Gastrocnemius medialis (tissue), 4 donors: ENCODE measurements around the gene ATG2A.

Experiments used
- CTCF ChIP-seq, 5 experiments: fragments of 450-650 bp in 3 of 5; fragments of 200-600 bp in 2 of 5; sonication (generic) in 2 of 5; IDR thresholded peaks in 4 of 5; conservative IDR thresholded peaks in 1 of 5; 1 replicate in 4 of 5; 2 replicates in 1 of 5; pipeline ENCODE4 v1.5.1; 2016 to 2019; ENCODE audit warnings: antibody characterized with exemption in 5 of 5, mild to moderate bottlenecking in 3 of 5, moderate library complexity in 3 of 5
- POLR2A ChIP-seq, 2 donors: fragments of 450-650 bp; IDR thresholded peaks; one replicate each; pipeline ENCODE4 v1.6.1; 2017; ENCODE audit warnings: antibody characterized with exemption in 2 of 2, mild to moderate bottlenecking in 2 of 2, moderate library complexity in 2 of 2

DNA sequence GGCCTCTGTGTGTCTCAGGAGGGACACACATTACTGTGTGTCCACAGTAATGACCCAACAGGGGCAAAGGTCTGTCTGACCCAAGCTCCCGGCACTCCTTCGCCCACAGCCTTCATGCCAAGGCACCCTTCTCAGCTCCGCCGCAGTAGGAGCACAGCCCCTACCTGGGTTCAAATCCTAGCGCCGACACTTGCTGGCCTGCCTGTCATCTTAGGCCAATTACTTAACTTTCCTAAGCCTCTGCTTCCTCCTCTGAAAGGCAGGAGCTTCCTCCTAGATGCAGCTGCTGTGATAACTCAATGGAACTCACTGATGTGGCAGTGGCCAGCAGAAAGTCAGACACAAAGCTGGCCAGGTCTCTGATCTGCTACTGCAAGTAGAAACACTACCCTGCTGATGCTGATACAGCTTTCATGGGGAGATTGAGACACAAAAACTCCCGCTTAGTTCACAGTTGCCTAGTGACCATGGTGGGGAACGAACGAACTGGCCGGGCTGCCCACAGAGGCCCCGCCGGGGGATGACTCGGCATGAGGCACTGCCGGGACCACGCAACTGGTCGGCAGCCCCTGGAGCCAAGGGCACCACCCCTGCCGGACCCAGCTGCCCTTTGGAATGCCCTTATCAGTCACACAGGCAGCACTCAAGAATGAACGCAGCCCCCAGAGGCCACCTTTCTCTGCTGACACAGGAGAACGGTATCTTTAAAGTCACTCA is 46.7 kb downstream of the ATG2A start:
- TF ChIP-seq CTCF (IDR thresholded peaks at IDR 0.05 in 4 of 5, conservative IDR thresholded peaks at IDR 0.05 in 1 of 5) (no peak), POLR2A (IDR thresholded peaks at IDR 0.05) (no peak)
